Transverse colon (tissue), 4 donors: Measurements from ENCODE around the gene LIME1. TPM values are rescaled to one million over a fixed set of nuclear protein-coding genes. Genes with fewer than 3 reads are reported as not detected.

Experiments used
- DNase-seq: peaks from one replicate; pipeline ENCODE4 v3.0.0-alpha.2; 2019
- H3K27ac ChIP-seq, 4 donors: fragments of 200-600 bp; sonication (generic); 2 replicates each; pipeline ENCODE4 v1.5.1; 2016 to 2018; ENCODE audit warnings: inconsistent platforms in 4 of 4
- H3K27me3 ChIP-seq: fragments of 200-600 bp; sonication (generic); 2 replicates; pipeline ENCODE4 v1.5.1; 2017; ENCODE audit warnings: inconsistent platforms
- H3K36me3 ChIP-seq, 4 donors: fragments of 200-600 bp; sonication (generic); 2 replicates each; pipeline ENCODE4 v1.5.1; 2017 to 2019; ENCODE audit warnings: inconsistent platforms in 4 of 4
- H3K4me1 ChIP-seq, 4 donors: fragments of 200-600 bp; sonication (generic); 2 replicates each; pipeline ENCODE4 v1.5.1; 2017 to 2020; ENCODE audit warnings: inconsistent platforms in 4 of 4
- H3K4me3 ChIP-seq, 4 donors: fragments of 200-600 bp; sonication (generic); 1 replicate in 1 of 4; 2 replicates in 3 of 4; pipeline versions ENCODE4 v1.5.1 to v1.6.1; 2017 to 2019; ENCODE audit warnings: inconsistent platforms in 4 of 4
- H3K9me3 ChIP-seq, 2 donors: fragments of 200-600 bp; sonication (generic); 2 replicates each; pipeline ENCODE4 v1.5.1; 2017 to 2019; ENCODE audit warnings: inconsistent platforms in 2 of 2
- EP300 ChIP-seq: sonication (generic); formaldehyde crosslinking; IDR thresholded peaks from one replicate; pipeline ENCODE4 v1.6.1; 2017; ENCODE audit warnings: antibody characterized with exemption, low read depth
- POLR2A ChIP-seq: fragments of 450-650 bp; IDR thresholded peaks from one replicate; pipeline ENCODE4 v1.6.1; 2016; ENCODE audit warnings: antibody characterized with exemption, mild to moderate bottlenecking, moderate library complexity
- POLR2AphosphoS5 ChIP-seq, 3 donors: sonication (generic); formaldehyde crosslinking; IDR thresholded peaks; one replicate each; pipeline ENCODE4 v1.6.1; 2016; ENCODE audit warnings: antibody characterized with exemption in 3 of 3
- WGBS, 2 donors: methylation state at CpG; one replicate each; pipeline ENCODE4 v1.1.5; 2018; ENCODE audit warnings: low coverage in 1 of 2; 5-methylcytosine and 5-hydroxymethylcytosine counted together
- in situ Hi-C, 4 donors: fragments of 200-750 bp; cut with MboI; loops; one replicate each; pipeline versions ENCODE4 v1.15.0 to v1.15.1; 2017; ENCODE audit warnings: low sequenced_read_pairs in 3 of 4, low pct_ligation_motif_present in 1 of 4, low pct_unique_long_range_greater_than_20kb in 1 of 4
- intact Hi-C: fragments of 100-400 bp; cut with DNase I; formaldehyde crosslinking; loops from one replicate; pipeline ENCODE4 v1.15.1; 2023; ENCODE audit warnings: low total_unique reads
- total RNA-seq, 4 donors: library from RNA; depleted of rRNA; stranded (reverse); fragments of >200 nt; gene quantifications; one replicate each; pipeline ENCODE4 v1.1.0, GENCODE V29; 2016
- TF ChIP-seq, protein P1 (sequence below), 5 experiments: fragments of 200-600 bp in 3 of 5; fragments of 450-650 bp in 2 of 5; sonication (generic) in 3 of 5; IDR thresholded peaks; 1 replicate in 2 of 5; 2 replicates in 3 of 5; pipeline ENCODE4 v1.5.1; 2016 to 2017; ENCODE audit warnings: antibody characterized with exemption in 5 of 5, inconsistent platforms in 3 of 5, mild to moderate bottlenecking in 2 of 5, moderate library complexity in 1 of 5

Gene LIME1
- total RNA-seq, 4 donors from 2014 or later = 24.4 to 91.1 (median 44.0) TPM

DNA sequence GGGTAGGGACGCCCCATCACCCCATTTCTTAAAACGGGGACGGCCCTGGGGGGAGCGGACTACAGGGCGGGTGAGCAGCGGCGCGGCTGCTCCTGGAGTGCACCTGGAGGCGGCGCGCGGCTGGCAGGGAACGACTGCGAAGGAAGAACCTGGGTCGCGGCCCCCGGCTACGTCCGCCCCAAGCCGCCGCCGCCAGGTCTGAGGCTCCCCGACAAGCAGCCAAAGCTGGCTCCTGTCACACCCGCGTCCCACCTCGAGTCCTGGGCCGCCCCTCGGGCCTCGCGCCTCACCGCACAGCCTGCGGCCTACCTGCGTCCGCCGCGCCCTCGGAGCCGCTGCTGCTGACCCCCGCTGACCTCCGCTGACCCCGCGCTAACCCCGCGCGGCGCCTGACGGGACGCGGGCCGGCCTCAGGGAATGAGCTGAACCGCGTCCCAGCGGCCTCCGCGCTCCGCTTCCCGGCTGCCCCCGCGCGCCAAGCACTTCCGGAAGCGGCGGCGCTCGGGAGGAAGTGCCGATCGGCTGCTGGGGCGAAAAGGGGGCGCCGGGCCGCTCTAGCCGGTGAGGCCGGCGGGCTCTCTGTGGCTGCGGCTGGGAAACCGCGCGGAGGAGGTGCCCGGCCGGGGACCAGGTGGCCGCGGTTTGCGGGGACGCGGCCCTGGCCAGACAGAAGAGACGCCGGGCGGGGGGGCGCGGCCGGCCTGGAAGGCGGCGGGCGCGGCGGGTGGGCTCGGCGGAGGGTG is 28.7 kb upstream of the LIME1 start, which contains the start of the genes ARFRP1 and ZGPAT:
Gene ARFRP1, minus strand, starts transcription at position 419 of the 743 bp plus-strand sequence. CDS start 885 bp downstream, outside the sequence.
Gene ZGPAT, plus strand, starts transcription at position 482 of the 743 bp plus-strand sequence. CDS start 542 bp downstream, outside the sequence.
- intact Hi-C loops (loop anchor here (2.0 kb wide), 1 partner anchor 55 kb away; the partner anchor contains the start of gene STMN3), in situ Hi-C loops (no loop called here)
- Histone ChIP-seq H3K4me3 (peak within 1 kb of the TSS; percentile 70 to 99 (median 95)), H3K27me3 (no peaks in the 10 kb centered on the region), H3K36me3 (peaks cover 0 to 23% (median 10%) of the 10 kb centered on the region in 4 donors), H3K9me3 (no peaks in the 10 kb centered on the region), H3K4me1 (peaks cover 18 to 25% (median 23%) of the 10 kb centered on the region in 4 donors), H3K27ac (peak within 1 kb of the TSS; percentile 90 to 95 (median 92))
- TF ChIP-seq EP300 = no peak
- TF ChIP-seq POLR2A = peak; percentile 57
- peak; percentile 75 to 85 (median 75) for TF ChIP-seq POLR2AphosphoS5 (IDR thresholded peaks at IDR 0.05)
- peak; percentile 93 for DNase-seq
- WGBS, 2 donors = 0% methylated on average over 79 of the region's 98 CpGs; no CpG with 5 or more reads in 1 of the 2 donors

DNA sequence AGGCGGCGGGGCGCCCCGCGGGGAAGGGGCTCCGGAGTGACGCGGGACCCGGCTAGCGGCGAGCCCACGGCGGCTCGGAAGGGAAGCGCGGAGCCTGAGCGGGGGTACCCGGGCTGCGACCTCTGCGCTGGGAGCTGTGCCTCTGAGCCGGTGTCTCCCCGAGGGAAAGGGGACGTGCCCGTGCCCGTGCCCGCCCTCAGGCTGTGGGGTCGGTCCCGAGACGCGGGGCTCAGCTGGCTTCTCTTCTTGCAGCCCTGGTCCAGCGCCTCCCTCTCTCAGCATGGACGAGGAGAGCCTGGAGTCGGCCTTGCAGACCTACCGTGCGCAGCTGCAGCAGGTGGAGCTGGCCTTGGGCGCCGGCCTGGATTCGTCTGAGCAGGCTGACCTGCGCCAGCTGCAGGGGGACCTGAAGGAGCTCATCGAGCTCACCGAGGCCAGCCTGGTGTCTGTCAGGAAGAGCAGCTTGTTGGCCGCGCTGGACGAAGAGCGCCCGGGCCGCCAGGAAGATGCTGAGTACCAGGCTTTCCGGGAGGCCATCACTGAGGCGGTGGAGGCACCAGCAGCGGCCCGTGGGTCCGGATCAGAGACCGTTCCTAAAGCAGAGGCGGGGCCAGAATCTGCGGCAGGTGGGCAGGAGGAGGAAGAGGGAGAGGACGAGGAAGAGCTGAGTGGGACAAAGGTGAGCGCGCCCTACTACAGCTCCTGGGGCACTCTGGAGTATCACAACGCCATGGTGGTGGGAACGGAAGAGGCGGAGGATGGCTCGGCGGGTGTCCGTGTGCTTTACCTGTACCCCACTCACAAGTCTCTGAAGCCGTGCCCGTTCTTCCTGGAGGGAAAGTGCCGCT is 27.9 kb upstream of the LIME1 start:
- 29% methylated on average over 40 of the region's 67 CpGs; no CpG with 5 or more reads in 1 of the 2 donors for WGBS, 2 donors

DNA sequence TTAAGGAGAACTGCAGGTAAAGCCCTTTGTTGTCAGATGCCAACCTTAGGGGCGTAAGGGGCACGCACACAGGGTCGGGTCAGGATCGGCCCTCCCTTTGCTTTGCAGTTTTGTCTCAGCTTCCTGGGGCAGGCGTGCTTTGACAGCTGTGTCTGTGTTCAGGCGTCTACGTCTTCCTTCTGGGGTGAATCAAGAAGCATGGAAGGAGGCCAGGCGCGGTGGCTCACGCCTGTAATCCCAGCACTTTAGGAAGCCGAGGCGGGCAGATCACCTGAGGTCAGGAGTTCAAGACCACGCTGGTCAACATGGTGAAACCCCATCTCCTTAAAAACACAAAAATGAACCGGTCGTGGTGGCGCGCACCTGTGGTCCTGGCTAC is 27.3 kb upstream of the LIME1 start:
- H3K36me3 ChIP-seq = peaks cover 0 to 23% (median 11%) of the 10 kb centered on the region in 4 donors
- TF ChIP-seq POLR2AphosphoS5 (IDR thresholded peaks at IDR 0.05) (no peak), POLR2A (no peak), EP300 (no peak)
- TF ChIP-seq, protein P1, sequence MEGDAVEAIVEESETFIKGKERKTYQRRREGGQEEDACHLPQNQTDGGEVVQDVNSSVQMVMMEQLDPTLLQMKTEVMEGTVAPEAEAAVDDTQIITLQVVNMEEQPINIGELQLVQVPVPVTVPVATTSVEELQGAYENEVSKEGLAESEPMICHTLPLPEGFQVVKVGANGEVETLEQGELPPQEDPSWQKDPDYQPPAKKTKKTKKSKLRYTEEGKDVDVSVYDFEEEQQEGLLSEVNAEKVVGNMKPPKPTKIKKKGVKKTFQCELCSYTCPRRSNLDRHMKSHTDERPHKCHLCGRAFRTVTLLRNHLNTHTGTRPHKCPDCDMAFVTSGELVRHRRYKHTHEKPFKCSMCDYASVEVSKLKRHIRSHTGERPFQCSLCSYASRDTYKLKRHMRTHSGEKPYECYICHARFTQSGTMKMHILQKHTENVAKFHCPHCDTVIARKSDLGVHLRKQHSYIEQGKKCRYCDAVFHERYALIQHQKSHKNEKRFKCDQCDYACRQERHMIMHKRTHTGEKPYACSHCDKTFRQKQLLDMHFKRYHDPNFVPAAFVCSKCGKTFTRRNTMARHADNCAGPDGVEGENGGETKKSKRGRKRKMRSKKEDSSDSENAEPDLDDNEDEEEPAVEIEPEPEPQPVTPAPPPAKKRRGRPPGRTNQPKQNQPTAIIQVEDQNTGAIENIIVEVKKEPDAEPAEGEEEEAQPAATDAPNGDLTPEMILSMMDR (IDR thresholded peaks at IDR 0.05) = no peak
- H3K27ac ChIP-seq = no peak overlapping the region
- in situ Hi-C loops (no loop called here), intact Hi-C loops (loop anchor here (2.0 kb wide), 1 partner anchor 56 kb away; the partner anchor contains the start of gene STMN3)
- H3K4me3 ChIP-seq = peak overlapping the region in 2 of 4 donors; percentile 70 to 99
- H3K27me3 ChIP-seq = no peaks in the 10 kb centered on the region
- no peaks in the 10 kb centered on the region for H3K9me3 ChIP-seq
- DNase-seq = no peak
- 88% methylated on average over 17 of the region's 17 CpGs; no CpG with 5 or more reads in 1 of the 2 donors for WGBS, 2 donors
- peaks cover 18 to 25% (median 23%) of the 10 kb centered on the region in 4 donors for H3K4me1 ChIP-seq

More for the DNA sequence above, 27.9 kb upstream of the LIME1 start:
- peak overlapping the region; percentile 70 to 99 (median 95) for H3K4me3 ChIP-seq
- peaks cover 0 to 23% (median 11%) of the 10 kb centered on the region in 4 donors for H3K36me3 ChIP-seq
- TF ChIP-seq POLR2A (no peak), EP300 (no peak), POLR2AphosphoS5 (IDR thresholded peaks at IDR 0.05) (no peak)
- TF ChIP-seq, protein P1 (IDR thresholded peaks at IDR 0.05) = no peak
- peaks cover 18 to 25% (median 23%) of the 10 kb centered on the region in 4 donors for H3K4me1 ChIP-seq
- H3K27me3 ChIP-seq = no peaks in the 10 kb centered on the region
- H3K27ac ChIP-seq = peak overlapping the region; percentile 90 to 95 (median 92)
- H3K9me3 ChIP-seq = no peaks in the 10 kb centered on the region
- intact Hi-C loops (loop anchor here (2.0 kb wide), 1 partner anchor 56 kb away; the partner anchor contains the start of gene STMN3), in situ Hi-C loops (no loop called here)
- DNase-seq = no peak

DNA sequence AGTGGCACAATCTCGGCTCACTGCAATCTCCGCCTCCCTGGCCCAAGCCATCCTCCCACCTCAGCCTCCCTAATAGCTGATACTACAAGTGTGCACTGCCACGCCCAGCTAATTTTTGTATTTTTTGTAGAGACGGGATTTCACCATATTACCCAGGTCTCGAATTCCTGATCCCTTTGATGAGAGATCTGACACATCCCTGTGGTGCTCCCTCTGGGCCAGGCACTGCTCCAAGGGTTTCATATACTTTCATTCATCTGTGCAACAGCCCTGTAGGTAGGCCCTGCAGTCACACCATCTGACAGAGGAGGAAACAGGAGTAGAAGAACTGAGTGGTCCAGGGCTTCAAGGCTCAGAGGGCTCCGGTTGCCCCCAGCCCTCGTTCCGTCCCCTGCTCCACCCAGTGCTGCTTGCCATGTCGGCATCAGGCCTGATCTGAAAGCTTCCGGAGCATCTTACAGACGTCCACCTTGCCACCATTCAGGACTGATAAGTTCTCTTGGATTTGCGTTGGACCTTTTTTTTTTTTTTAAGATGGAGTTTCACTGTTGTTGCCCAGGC is 25.3 kb upstream of the LIME1 start:
- Histone ChIP-seq H3K4me1 (peaks cover 16 to 22% (median 20%) of the 10 kb centered on the region in 4 donors), H3K4me3 (no peak overlapping the region), H3K27me3 (no peaks in the 10 kb centered on the region), H3K36me3 (peaks cover 0 to 31% (median 10%) of the 10 kb centered on the region in 4 donors), H3K27ac (no peak overlapping the region), H3K9me3 (peaks cover 0 to 5% of the 10 kb centered on the region in 2 donors)
- TF ChIP-seq POLR2AphosphoS5 (IDR thresholded peaks at IDR 0.05) (no peak), POLR2A (no peak), EP300 (no peak)
- TF ChIP-seq, protein P1 (IDR thresholded peaks at IDR 0.05) = no peak
- DNase-seq = no peak
- in situ Hi-C loops = no loop called here
- 70 to 86% methylated on average over 2 to 12 of the region's 12 CpGs for WGBS, 2 donors
- intact Hi-C loops = no loop called here
